HCT116 (cell line): ENCODE results near the gene EYA3. TPM values are rescaled to one million over a fixed set of nuclear protein-coding genes. Genes with fewer than 3 reads are reported as not detected.

ENCODE experiments used
- ATAC-seq: fragments of 200-7000 bp; cut with Tn5 transposase; 2 replicates; pipeline ENCODE4 v1.9.1; 2020; ENCODE audit warnings: mild to moderate bottlenecking, moderate library complexity
- BruUV-seq: library from RNA; stranded (reverse); fragments of 400-500 nt; replicated peaks from 2 replicates; lab custom pipeline; 2021; lab: Mats Ljungman, UMichigan
- CTCF ChIA-PET: fragments of 300-600 bp; sonication (Branson Sonifier 250); formaldehyde crosslinking; loops from one replicate; lab custom pipeline; 2021; ENCODE audit warnings: antibody characterized with exemption; lab: Charles Lee
- POLR2A ChIA-PET: fragments of 300-600, 350-600 bp; sonication (Branson Sonifier 250); formaldehyde crosslinking; loops from one replicate; lab custom pipeline; 2021; ENCODE audit warnings: antibody characterized with exemption; lab: Charles Lee
- RAD21 ChIA-PET, 2 experiments: fragments of 300-600 bp; sonication (Branson Sonifier 250); formaldehyde crosslinking; loops; one replicate each; lab custom pipeline; 2023; ENCODE audit warnings: low total read pairs in 2 of 2; ENCODE audit not compliant: uncharacterized antibody in 2 of 2, unreplicated experiment in 2 of 2, low non-redundant PET in 1 of 2; lab: Charles Lee
- DNase-seq: peaks from one replicate; pipeline ENCODE4 v3.0.0-alpha.2; 2010; ENCODE audit warnings: low read depth, low spot score
- H2AFZ ChIP-seq: fragments of 200-600 bp; shearing (Covaris generic), sonication (generic); 2 replicates; pipeline ENCODE4 v1.6.1; 2017; ENCODE audit warnings: low read depth, mixed run types, mixed read lengths, antibody characterized with exemption, low read length; ENCODE audit not compliant: poor library complexity, severe bottlenecking
- H3K27ac ChIP-seq: 2 replicates; pipeline ENCODE4 v1.5.1; 2012; ENCODE audit warnings: low read depth, low read length
- H3K27me3 ChIP-seq: fragments of 200-600 bp; sonication (generic); 2 replicates; pipeline ENCODE4 v1.6.1; 2016; ENCODE audit warnings: mixed run types, low read length, mixed read lengths; ENCODE audit not compliant: insufficient read depth
- H3K36me3 ChIP-seq, 2 experiments: fragments of 200-500 bp in 1 of 2; fragments of 200-600 bp in 1 of 2; sonication (Bioruptor generic) in 1 of 2; sonication (generic) in 1 of 2; 2 replicates each; pipeline versions ENCODE4 v1.5.1 to v1.6.1; 2014 to 2016; ENCODE audit warnings: low read length in 2 of 2, inconsistent platforms in 1 of 2, mixed read lengths in 1 of 2, mixed run types in 1 of 2; ENCODE audit not compliant: insufficient read depth in 2 of 2, control insufficient read depth in 1 of 2
- H3K4me1 ChIP-seq, 2 experiments: fragments of 200-600 bp in 1 of 2; sonication (generic) in 1 of 2; 2 replicates each; pipeline versions ENCODE4 v1.5.1 to v1.6.1; 2012 to 2017; ENCODE audit warnings: low read length in 2 of 2, inconsistent platforms in 1 of 2, mild to moderate bottlenecking in 1 of 2, mixed read lengths in 1 of 2, mixed run types in 1 of 2, moderate library complexity in 1 of 2; ENCODE audit not compliant: insufficient read depth in 2 of 2, control insufficient read depth in 1 of 2
- H3K4me2 ChIP-seq: fragments of 200-600 bp; sonication (generic); 2 replicates; pipeline ENCODE4 v1.6.1; 2017; ENCODE audit warnings: mixed run types, low read length, mixed read lengths
- H3K4me3 ChIP-seq, 2 experiments: fragments of 200-600 bp in 1 of 2; sonication (generic) in 1 of 2; replicated peaks in 1 of 2; 2 replicates each; pipeline ENCODE4 v1.5.1; 2011 to 2016; ENCODE audit warnings: low read length in 2 of 2, control low read depth in 1 of 2, low read depth in 1 of 2, mild to moderate bottlenecking in 1 of 2, mixed read lengths in 1 of 2, mixed run types in 1 of 2
- H3K79me2 ChIP-seq: fragments of 200-600 bp; sonication (generic); 2 replicates; pipeline ENCODE4 v1.6.1; 2017; ENCODE audit warnings: mild to moderate bottlenecking, mixed run types, low read length, moderate library complexity, mixed read lengths; ENCODE audit not compliant: insufficient read depth
- H3K9ac ChIP-seq: fragments of 200-600 bp; sonication (generic); 2 replicates; pipeline ENCODE4 v1.6.1; 2016; ENCODE audit warnings: low read length, mixed read lengths
- H3K9me2 ChIP-seq: fragments of 200-600 bp; sonication (generic), shearing (Covaris generic); 2 replicates; pipeline ENCODE4 v1.6.1; 2017; ENCODE audit warnings: mixed run types, mild to moderate bottlenecking, moderate library complexity; ENCODE audit not compliant: insufficient read depth
- H3K9me3 ChIP-seq, 2 experiments: fragments of 200-500 bp in 1 of 2; fragments of 200-600 bp in 1 of 2; sonication (Bioruptor generic) in 1 of 2; sonication (generic) in 1 of 2; 2 replicates each; pipeline ENCODE4 v1.6.1; 2014 to 2017; ENCODE audit warnings: low read length in 2 of 2, mixed read lengths in 2 of 2, inconsistent platforms in 1 of 2, low read depth in 1 of 2, mild to moderate bottlenecking in 1 of 2, mixed run types in 1 of 2, moderate library complexity in 1 of 2; ENCODE audit not compliant: control insufficient read depth in 1 of 2, insufficient read depth in 1 of 2
- H4K20me1 ChIP-seq: fragments of 200-600 bp; sonication (generic), shearing (Covaris generic); 2 replicates; pipeline ENCODE4 v1.6.1; 2017; ENCODE audit warnings: mixed run types, mild to moderate bottlenecking, moderate library complexity; ENCODE audit not compliant: insufficient read depth
- CBX3 ChIP-seq: IDR thresholded peaks from 2 replicates; pipeline ENCODE4 v1.6.1; 2012; ENCODE audit warnings: low read depth
- CEBPB ChIP-seq: IDR thresholded peaks from 2 replicates; pipeline ENCODE4 v1.6.1; 2012; ENCODE audit warnings: low read depth
- ELF1 ChIP-seq: IDR thresholded peaks from 2 replicates; pipeline ENCODE4 v1.6.1; 2012; ENCODE audit warnings: low read depth, borderline replicate concordance
- EZH2 ChIP-seq: fragments of 200-600 bp; sonication (generic); IDR thresholded peaks from 2 replicates; pipeline ENCODE4 v1.6.1; 2017; ENCODE audit warnings: antibody characterized with exemption, mixed run types
- EZH2phosphoT487 ChIP-seq: fragments of 200-600 bp; IDR thresholded peaks from 2 replicates; pipeline ENCODE4 v1.6.1; 2018; ENCODE audit warnings: antibody characterized with exemption, borderline replicate concordance
- JUND ChIP-seq: IDR thresholded peaks from 2 replicates; pipeline ENCODE4 v1.6.1; 2012
- POLR2AphosphoS5 ChIP-seq: IDR thresholded peaks from 2 replicates; pipeline ENCODE4 v1.6.1; 2011; ENCODE audit warnings: mild to moderate bottlenecking, low read depth, low read length, moderate library complexity
- RAD21 ChIP-seq: IDR thresholded peaks from 2 replicates; pipeline ENCODE4 v1.6.1; 2012; ENCODE audit warnings: low read depth, mild to moderate bottlenecking
- SIN3A ChIP-seq: IDR thresholded peaks from 2 replicates; pipeline ENCODE4 v1.6.1; 2012; ENCODE audit warnings: low read depth
- SP1 ChIP-seq: IDR thresholded peaks from 2 replicates; pipeline ENCODE4 v1.6.1; 2012; ENCODE audit warnings: low read depth
- SRF ChIP-seq: IDR thresholded peaks from 2 replicates; pipeline ENCODE4 v1.6.1; 2012; ENCODE audit warnings: low read depth
- TCF7L2 ChIP-seq: IDR thresholded peaks from 2 replicates; pipeline ENCODE4 v1.7.0; 2011; ENCODE audit warnings: borderline replicate concordance, inconsistent platforms; ENCODE audit not compliant: insufficient read depth, insufficient read length; ENCODE audit errors: extremely low read depth
- YY1 ChIP-seq: IDR thresholded peaks from 2 replicates; pipeline ENCODE4 v1.6.1; 2011; ENCODE audit warnings: low read length, low read depth, moderate library complexity, mild to moderate bottlenecking; ENCODE audit not compliant: insufficient replicate concordance; ENCODE audit errors: extremely low read depth
- ZFX ChIP-seq: fragments of 450-650 bp; IDR thresholded peaks from 2 replicates; pipeline ENCODE4 v1.6.1; 2017
- ZNF274 ChIP-seq: fragments of 200-500 bp; sonication (Bioruptor generic); IDR thresholded peaks from 2 replicates; pipeline ENCODE4 v1.6.1; 2014; ENCODE audit warnings: mild to moderate bottlenecking, low read depth, low read length, inconsistent platforms
- intact Hi-C: fragments of 100-400 bp; cut with micrococcal nuclease; formaldehyde crosslinking; loops from 2 replicates; pipeline ENCODE4 v1.10.0; 2022
- total RNA-seq: library from RNA; stranded (reverse); gene quantifications from one replicate; pipeline ENCODE4 v1.2.1, GENCODE V29; 2021; ENCODE audit not compliant: unreplicated experiment
- TF ChIP-seq, protein P1 (sequence below): IDR thresholded peaks from 2 replicates; pipeline ENCODE4 v1.6.1; 2012
- TF ChIP-seq, protein P2 (sequence below): IDR thresholded peaks from 2 replicates; pipeline ENCODE4 v1.6.1; 2012; ENCODE audit warnings: low read depth
- TF ChIP-seq, protein P3 (sequence below): IDR thresholded peaks from 2 replicates; pipeline ENCODE4 v1.6.1; 2011; ENCODE audit warnings: mild to moderate bottlenecking, low read length, moderate library complexity; ENCODE audit not compliant: insufficient replicate concordance; ENCODE audit errors: extremely low read depth
- TF ChIP-seq, protein P4 (sequence below): IDR thresholded peaks from 2 replicates; pipeline ENCODE4 v1.6.1; 2012

Gene EYA3
- total RNA-seq, 1 experiment from 2014 or later: 25.9 TPM

DNA sequence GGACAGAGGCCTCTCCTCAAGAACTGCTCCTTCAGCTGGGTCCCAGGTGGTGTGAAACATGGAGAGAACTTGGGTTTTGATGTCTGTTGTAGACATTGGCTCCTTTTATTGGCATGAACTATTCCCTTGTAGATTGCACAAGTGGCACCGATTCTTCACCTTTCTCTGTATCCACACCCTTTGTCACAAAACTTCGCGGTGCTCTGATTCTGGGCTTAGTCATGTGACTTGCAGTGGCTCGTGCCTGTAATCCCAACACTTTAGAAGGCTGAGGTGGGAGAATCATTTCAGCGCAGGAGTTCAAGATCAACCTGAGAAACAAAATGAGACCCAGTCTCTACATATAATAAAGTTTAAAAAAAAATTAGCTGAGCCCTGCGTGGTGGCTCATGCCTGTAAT, 42.5 kb upstream of the EYA3 start:
- ChIA-PET CTCF (no interaction called here), RAD21 (interaction anchor here in 1 of 2 experiments (0.7 kb wide), 1 partner anchor 37 kb away, joined by 3 read pairs; no protein-coding TSS in a partner anchor), POLR2A (no interaction called here)
- H3K9me2 ChIP-seq: no peaks in the 10 kb centered on the region
- H3K4me2 ChIP-seq: no peak overlapping the region
- no TSS peak for BruUV-seq
- intact Hi-C loops: no loop called here
- H3K9me3 ChIP-seq: no peaks in the 10 kb centered on the region
- no peak overlapping the region for H3K27ac ChIP-seq
- no peaks in the 10 kb centered on the region for H4K20me1 ChIP-seq
- H2AFZ ChIP-seq: no peak overlapping the region
- no peak overlapping the region for H3K4me3 ChIP-seq
- DNase-seq (no peak), ATAC-seq (no peak)
- H3K36me3 ChIP-seq: no peaks in the 10 kb centered on the region
- no peaks in the 10 kb centered on the region for H3K27me3 ChIP-seq
- H3K9ac ChIP-seq: no peak overlapping the region
- TF ChIP-seq POLR2AphosphoS5 (no peak), JUND (no peak), TCF7L2 (no peak), ZNF274 (no peak), SP1 (no peak), RAD21 (no peak), CBX3 (no peak), YY1 (no peak), ELF1 (no peak), EZH2phosphoT487 (no peak), ZFX (no peak), EZH2 (no peak), SIN3A (no peak), CEBPB (no peak), SRF (no peak)
- TF ChIP-seq, protein P1, sequence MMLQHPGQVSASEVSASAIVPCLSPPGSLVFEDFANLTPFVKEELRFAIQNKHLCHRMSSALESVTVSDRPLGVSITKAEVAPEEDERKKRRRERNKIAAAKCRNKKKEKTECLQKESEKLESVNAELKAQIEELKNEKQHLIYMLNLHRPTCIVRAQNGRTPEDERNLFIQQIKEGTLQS: no peak
- TF ChIP-seq, protein P2, sequence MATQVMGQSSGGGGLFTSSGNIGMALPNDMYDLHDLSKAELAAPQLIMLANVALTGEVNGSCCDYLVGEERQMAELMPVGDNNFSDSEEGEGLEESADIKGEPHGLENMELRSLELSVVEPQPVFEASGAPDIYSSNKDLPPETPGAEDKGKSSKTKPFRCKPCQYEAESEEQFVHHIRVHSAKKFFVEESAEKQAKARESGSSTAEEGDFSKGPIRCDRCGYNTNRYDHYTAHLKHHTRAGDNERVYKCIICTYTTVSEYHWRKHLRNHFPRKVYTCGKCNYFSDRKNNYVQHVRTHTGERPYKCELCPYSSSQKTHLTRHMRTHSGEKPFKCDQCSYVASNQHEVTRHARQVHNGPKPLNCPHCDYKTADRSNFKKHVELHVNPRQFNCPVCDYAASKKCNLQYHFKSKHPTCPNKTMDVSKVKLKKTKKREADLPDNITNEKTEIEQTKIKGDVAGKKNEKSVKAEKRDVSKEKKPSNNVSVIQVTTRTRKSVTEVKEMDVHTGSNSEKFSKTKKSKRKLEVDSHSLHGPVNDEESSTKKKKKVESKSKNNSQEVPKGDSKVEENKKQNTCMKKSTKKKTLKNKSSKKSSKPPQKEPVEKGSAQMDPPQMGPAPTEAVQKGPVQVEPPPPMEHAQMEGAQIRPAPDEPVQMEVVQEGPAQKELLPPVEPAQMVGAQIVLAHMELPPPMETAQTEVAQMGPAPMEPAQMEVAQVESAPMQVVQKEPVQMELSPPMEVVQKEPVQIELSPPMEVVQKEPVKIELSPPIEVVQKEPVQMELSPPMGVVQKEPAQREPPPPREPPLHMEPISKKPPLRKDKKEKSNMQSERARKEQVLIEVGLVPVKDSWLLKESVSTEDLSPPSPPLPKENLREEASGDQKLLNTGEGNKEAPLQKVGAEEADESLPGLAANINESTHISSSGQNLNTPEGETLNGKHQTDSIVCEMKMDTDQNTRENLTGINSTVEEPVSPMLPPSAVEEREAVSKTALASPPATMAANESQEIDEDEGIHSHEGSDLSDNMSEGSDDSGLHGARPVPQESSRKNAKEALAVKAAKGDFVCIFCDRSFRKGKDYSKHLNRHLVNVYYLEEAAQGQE: no peak
- TF ChIP-seq, protein P3, sequence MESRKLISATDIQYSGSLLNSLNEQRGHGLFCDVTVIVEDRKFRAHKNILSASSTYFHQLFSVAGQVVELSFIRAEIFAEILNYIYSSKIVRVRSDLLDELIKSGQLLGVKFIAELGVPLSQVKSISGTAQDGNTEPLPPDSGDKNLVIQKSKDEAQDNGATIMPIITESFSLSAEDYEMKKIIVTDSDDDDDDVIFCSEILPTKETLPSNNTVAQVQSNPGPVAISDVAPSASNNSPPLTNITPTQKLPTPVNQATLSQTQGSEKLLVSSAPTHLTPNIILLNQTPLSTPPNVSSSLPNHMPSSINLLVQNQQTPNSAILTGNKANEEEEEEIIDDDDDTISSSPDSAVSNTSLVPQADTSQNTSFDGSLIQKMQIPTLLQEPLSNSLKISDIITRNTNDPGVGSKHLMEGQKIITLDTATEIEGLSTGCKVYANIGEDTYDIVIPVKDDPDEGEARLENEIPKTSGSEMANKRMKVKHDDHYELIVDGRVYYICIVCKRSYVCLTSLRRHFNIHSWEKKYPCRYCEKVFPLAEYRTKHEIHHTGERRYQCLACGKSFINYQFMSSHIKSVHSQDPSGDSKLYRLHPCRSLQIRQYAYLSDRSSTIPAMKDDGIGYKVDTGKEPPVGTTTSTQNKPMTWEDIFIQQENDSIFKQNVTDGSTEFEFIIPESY: no peak
- TF ChIP-seq, protein P4, sequence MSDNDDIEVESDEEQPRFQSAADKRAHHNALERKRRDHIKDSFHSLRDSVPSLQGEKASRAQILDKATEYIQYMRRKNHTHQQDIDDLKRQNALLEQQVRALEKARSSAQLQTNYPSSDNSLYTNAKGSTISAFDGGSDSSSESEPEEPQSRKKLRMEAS: no peak
- no peaks in the 10 kb centered on the region for H3K79me2 ChIP-seq
- H3K4me1 ChIP-seq: peaks cover 7 to 24% of the 10 kb centered on the region in 2 experiments
